Right lobe of liver (tissue), 4 donors: ENCODE measurements around the gene CDH4.

Source experiments
- POLR2A ChIP-seq: fragments of 450-650 bp; IDR thresholded peaks from one replicate; pipeline ENCODE4 v1.6.1; 2017; ENCODE audit warnings: antibody characterized with exemption, mild to moderate bottlenecking
- TF ChIP-seq, protein P1 (sequence below), 4 donors: fragments of 200-600 bp in 3 of 4; fragments of 450-650 bp in 1 of 4; IDR thresholded peaks; one replicate each; pipeline versions ENCODE4 v1.5.1 to v1.8.0; 2016 to 2022; ENCODE audit warnings: antibody characterized with exemption in 4 of 4, mild to moderate bottlenecking in 2 of 4
- donor health status: DM: no; HTN: no; CAD: no.
- donor health status: DM: no; HTN: no; CAD: no.
- donor health status: DM: no; HTN: yes; CAD: no.

DNA sequence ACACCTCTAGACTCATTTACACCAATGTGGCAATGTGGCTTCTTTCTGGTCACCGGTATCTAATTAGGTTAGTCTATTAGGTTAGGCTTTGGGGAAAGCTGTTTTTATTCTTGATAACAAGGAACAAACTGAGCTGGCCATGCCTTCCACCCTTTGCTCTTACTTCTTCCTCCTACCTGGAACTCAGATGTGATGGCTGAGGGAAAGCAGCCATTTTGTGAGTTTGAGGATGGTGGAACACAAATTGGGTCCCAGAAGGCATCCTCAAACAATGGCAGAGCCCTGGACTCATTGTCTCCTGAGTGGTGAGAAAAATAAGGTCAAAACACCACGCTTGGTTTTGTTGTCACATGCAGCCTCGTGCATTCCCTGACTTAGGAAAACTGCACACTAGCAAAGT is 7.7 kb downstream of the CDH4 start:
- TF ChIP-seq, protein P1, sequence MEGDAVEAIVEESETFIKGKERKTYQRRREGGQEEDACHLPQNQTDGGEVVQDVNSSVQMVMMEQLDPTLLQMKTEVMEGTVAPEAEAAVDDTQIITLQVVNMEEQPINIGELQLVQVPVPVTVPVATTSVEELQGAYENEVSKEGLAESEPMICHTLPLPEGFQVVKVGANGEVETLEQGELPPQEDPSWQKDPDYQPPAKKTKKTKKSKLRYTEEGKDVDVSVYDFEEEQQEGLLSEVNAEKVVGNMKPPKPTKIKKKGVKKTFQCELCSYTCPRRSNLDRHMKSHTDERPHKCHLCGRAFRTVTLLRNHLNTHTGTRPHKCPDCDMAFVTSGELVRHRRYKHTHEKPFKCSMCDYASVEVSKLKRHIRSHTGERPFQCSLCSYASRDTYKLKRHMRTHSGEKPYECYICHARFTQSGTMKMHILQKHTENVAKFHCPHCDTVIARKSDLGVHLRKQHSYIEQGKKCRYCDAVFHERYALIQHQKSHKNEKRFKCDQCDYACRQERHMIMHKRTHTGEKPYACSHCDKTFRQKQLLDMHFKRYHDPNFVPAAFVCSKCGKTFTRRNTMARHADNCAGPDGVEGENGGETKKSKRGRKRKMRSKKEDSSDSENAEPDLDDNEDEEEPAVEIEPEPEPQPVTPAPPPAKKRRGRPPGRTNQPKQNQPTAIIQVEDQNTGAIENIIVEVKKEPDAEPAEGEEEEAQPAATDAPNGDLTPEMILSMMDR (IDR thresholded peaks at IDR 0.05) = no peak
- no peak for TF ChIP-seq POLR2A
